Fibroblast of lung (primary cell): Measurements from ENCODE around the gene SH2D7.

ENCODE experiments used
- EZH2 ChIP-seq: IDR thresholded peaks from 2 replicates; pipeline ENCODE4 v1.5.1; 2012; ENCODE audit warnings: low read length, control low read depth, mild to moderate bottlenecking; ENCODE audit errors: missing control alignments
- TF ChIP-seq, protein P1 (sequence below), 2 donors: IDR thresholded peaks in 1 of 2; conservative IDR thresholded peaks in 1 of 2; 1 replicate in 1 of 2; 2 replicates in 1 of 2; pipeline ENCODE4 v1.5.1; 2011 to 2012; ENCODE audit warnings: low read length in 2 of 2, control low read depth in 1 of 2, inconsistent platforms in 1 of 2, low read depth in 1 of 2, mild to moderate bottlenecking in 1 of 2

DNA sequence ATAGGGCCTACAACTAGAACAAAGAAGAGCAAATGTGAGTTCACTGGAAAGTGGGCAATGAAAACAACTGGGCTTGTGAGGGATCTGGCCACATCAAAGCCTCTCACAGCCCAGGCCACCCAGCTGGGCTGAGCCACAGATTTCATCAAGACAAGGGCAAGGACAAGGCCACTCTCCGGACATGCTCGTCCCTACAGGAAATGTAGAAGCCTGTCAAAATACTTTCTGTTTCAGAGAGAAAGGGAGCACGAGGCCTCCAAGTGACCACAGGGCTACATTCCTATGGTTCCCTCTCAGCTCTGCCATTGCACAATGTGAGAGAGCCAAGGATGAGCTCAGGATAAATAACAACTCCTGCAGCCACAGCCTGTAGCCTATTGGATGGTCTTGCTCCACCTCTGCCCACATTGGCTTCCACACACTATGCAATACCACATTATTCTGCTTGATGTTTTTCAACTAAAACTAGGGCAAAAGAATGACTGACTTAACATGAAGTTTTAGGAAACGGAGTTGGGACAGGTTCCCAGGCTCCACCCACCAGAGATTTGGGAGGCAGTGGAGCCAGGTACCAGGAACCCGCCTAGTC is 27.0 kb upstream of the SH2D7 start:
- TF ChIP-seq, protein P1, sequence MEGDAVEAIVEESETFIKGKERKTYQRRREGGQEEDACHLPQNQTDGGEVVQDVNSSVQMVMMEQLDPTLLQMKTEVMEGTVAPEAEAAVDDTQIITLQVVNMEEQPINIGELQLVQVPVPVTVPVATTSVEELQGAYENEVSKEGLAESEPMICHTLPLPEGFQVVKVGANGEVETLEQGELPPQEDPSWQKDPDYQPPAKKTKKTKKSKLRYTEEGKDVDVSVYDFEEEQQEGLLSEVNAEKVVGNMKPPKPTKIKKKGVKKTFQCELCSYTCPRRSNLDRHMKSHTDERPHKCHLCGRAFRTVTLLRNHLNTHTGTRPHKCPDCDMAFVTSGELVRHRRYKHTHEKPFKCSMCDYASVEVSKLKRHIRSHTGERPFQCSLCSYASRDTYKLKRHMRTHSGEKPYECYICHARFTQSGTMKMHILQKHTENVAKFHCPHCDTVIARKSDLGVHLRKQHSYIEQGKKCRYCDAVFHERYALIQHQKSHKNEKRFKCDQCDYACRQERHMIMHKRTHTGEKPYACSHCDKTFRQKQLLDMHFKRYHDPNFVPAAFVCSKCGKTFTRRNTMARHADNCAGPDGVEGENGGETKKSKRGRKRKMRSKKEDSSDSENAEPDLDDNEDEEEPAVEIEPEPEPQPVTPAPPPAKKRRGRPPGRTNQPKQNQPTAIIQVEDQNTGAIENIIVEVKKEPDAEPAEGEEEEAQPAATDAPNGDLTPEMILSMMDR (conservative IDR thresholded peaks at IDR 0.05 in 1 of 2, IDR thresholded peaks at IDR 0.05 in 1 of 2; ENCODE audit: low read depth in 1 of 2, low read length in 2 of 2): no peak
- no peak for TF ChIP-seq EZH2
